ENCODE measurements around the gene NTN3.
A peak's percentile ranks its signal among the peaks of the same experiment; 100 is the strongest.

Gene NTN3

DNA sequence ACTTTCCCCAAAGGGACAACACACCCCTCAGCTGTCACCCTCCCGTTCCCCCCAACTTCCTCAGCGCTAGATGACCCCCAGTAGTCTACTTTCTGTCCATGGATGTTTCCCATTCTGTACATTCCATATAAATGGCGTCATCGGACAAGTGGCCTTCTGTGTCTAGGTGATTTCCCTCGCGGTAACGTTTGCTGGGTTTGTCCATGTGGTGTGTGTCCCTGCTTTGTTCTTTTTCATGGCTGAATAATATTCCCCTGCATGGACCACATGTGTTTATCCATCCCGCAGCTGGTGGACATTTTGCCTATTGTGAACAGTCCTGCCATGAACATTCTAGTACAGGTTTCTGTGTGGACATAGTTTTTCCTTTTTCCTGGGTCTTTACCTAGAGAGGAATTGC is 18.4 kb upstream of the NTN3 start:
- in situ Hi-C loops (cut with HindIII; ENCODE audit: low sequenced_read_pairs), result no loop called here
- TF ChIP-seq, protein P1, sequence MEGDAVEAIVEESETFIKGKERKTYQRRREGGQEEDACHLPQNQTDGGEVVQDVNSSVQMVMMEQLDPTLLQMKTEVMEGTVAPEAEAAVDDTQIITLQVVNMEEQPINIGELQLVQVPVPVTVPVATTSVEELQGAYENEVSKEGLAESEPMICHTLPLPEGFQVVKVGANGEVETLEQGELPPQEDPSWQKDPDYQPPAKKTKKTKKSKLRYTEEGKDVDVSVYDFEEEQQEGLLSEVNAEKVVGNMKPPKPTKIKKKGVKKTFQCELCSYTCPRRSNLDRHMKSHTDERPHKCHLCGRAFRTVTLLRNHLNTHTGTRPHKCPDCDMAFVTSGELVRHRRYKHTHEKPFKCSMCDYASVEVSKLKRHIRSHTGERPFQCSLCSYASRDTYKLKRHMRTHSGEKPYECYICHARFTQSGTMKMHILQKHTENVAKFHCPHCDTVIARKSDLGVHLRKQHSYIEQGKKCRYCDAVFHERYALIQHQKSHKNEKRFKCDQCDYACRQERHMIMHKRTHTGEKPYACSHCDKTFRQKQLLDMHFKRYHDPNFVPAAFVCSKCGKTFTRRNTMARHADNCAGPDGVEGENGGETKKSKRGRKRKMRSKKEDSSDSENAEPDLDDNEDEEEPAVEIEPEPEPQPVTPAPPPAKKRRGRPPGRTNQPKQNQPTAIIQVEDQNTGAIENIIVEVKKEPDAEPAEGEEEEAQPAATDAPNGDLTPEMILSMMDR (IDR thresholded peaks at IDR 0.05; ENCODE audit: low read depth, low read length), result no peak
- DNase-seq (ENCODE audit: low read depth, low spot score), result no peak
- H3K4me3 ChIP-seq (ENCODE audit: low read depth, low read length), result no peak overlapping the region

DNA sequence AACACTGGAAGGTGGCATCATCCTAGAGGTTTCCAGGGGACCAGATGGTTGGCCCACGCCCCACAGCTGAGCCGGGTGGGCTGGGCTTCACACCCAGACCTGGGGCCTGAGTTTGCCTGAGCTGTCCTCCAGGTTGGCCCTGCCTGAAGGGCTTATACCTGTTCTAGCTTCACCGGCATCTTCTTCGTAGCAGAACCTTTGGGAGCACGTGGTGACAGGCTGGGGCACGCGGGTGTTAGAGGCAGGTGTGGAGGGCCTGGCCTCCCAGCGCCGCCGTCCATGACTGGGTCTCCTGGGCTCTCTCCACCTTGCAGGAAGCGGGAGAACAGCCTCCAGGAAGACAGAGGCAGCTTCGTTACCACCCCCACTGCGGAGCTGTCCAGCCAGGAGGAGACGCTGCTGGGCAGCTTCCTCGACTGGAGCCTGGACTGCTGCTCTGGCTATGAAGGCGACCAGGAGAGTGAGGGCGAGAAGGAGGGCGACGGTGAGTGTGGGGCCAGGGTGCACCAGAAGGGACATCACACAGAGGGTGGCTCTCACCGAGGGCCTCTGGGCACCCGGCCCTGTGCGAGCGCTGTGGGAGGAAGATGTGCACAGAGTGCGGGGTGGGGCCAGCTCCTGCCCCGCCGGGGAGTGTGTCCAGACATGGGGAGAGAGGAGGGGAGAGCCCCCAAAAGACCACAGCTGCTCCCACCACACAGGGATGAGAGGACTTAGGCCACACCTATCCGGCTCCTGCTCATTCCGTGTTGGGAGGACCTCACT is 15.8 kb upstream of the NTN3 start:
- TF ChIP-seq, protein P1 (IDR thresholded peaks at IDR 0.05; ENCODE audit: low read depth, low read length), result no peak
- in situ Hi-C loops (cut with HindIII; ENCODE audit: low sequenced_read_pairs), result no loop called here
- no peak overlapping the region for H3K4me3 ChIP-seq (ENCODE audit: low read depth, low read length)
- DNase-seq (ENCODE audit: low read depth, low spot score), result no peak

GRCh38 chr16:2456551-2457153 is 14.4 kb upstream of the NTN3 start:
- no peak overlapping the region for H3K4me3 ChIP-seq (ENCODE audit: low read depth, low read length)
- TF ChIP-seq, protein P1 (IDR thresholded peaks at IDR 0.05; ENCODE audit: low read depth, low read length), result no peak
- in situ Hi-C loops (cut with HindIII; ENCODE audit: low sequenced_read_pairs), result no loop called here
- DNase-seq (ENCODE audit: low read depth, low spot score), result no peak

- H3K4me3 ChIP-seq (ENCODE audit: low read depth, low read length), result no peak overlapping the region
- DNase-seq (ENCODE audit: low read depth, low spot score), result no peak
- in situ Hi-C loops (cut with HindIII; ENCODE audit: low sequenced_read_pairs), result no loop called here
- TF ChIP-seq, protein P1 (IDR thresholded peaks at IDR 0.05; ENCODE audit: low read depth, low read length), result no peak
Measured at GRCh38 chr16:2457267-2457666, 13.8 kb upstream of the NTN3 start.

GRCh38 chr16:2457946-2458345 is 13.2 kb upstream of the NTN3 start:
- TF ChIP-seq, protein P1 (IDR thresholded peaks at IDR 0.05; ENCODE audit: low read depth, low read length), result no peak
- no peak for DNase-seq (ENCODE audit: low read depth, low spot score)
- no peak overlapping the region for H3K4me3 ChIP-seq (ENCODE audit: low read depth, low read length)
- in situ Hi-C loops (cut with HindIII; ENCODE audit: low sequenced_read_pairs), result no loop called here

DNA sequence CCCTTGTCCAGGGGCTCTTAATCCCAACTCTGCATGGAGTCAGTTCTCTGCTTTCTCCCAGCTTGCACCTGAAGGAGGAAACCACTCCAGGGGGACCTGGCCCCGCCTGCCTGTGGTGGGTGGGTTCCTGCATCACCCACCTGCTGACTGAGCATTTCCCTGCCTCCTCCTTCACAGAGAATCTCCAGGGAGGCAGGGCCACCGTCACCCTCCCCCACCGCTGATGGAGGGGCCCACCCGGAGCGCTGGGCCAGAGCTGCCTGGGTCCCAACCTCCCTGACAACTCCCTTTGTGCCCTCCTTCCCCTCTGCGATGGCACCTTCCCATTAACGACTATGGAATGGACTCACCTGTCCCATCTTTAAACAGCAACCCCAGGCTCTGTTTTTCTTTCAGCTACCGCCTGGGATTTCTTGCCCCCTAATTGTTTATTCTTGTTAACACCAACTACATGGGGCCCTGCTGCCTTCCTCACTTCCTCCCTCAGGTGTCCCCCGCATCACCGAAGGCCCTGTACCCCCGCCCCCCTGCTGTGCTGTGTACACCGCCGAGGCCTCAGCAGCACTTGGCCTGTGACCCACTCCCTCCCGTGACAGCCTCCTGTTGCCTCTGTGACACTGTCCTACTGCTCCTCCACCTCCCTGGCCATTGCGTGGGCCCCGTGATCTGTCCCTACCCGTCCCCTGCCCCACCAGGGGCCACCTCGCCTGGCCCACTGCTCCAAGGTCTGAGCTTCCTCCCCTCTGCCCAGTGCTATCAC is 12.0 kb upstream of the NTN3 start:
- TF ChIP-seq, protein P1 (IDR thresholded peaks at IDR 0.05; ENCODE audit: low read depth, low read length), result no peak
- peak overlapping the region; percentile 60 for H3K4me3 ChIP-seq (ENCODE audit: low read depth, low read length)
- in situ Hi-C loops (cut with HindIII; ENCODE audit: low sequenced_read_pairs), result no loop called here
- no peak for DNase-seq (ENCODE audit: low read depth, low spot score)

All from astrocyte of the spinal cord (primary cell).